DOHH2 (cell line): ENCODE results near the gene BATF2.
A peak's percentile ranks its signal among the peaks of the same experiment; 100 is the strongest.

Experiments used
- H3F3A ChIP-seq: fragments of 200-600 bp; sonication (generic), shearing (Covaris generic); 2 replicates; pipeline ENCODE4 v1.6.0; 2016; ENCODE audit warnings: antibody characterized with exemption, mild to moderate bottlenecking; ENCODE audit not compliant: control insufficient read depth, insufficient read depth
- H3K27ac ChIP-seq: fragments of 200-600 bp; sonication (generic); 2 replicates; pipeline ENCODE4 v1.5.1; 2014; ENCODE audit warnings: low read depth, mild to moderate bottlenecking, low read length, moderate library complexity
- H3K27me3 ChIP-seq: fragments of 200-600 bp; sonication (generic); 2 replicates; pipeline ENCODE4 v1.6.1; 2014; ENCODE audit warnings: mild to moderate bottlenecking, low read length, mixed read lengths; ENCODE audit not compliant: control insufficient read depth
- H3K36me3 ChIP-seq: fragments of 200-600 bp; sonication (generic); 2 replicates; pipeline ENCODE4 v1.6.1; 2014; ENCODE audit warnings: mild to moderate bottlenecking, low read length, moderate library complexity, mixed read lengths; ENCODE audit not compliant: control insufficient read depth
- H3K4me1 ChIP-seq: fragments of 200-600 bp; sonication (generic); 2 replicates; pipeline ENCODE4 v1.6.1; 2014; ENCODE audit warnings: mild to moderate bottlenecking, low read length, mixed read lengths; ENCODE audit not compliant: control insufficient read depth
- H3K4me2 ChIP-seq: fragments of 200-600 bp; sonication (generic); 2 replicates; pipeline ENCODE4 v1.6.0; 2014; ENCODE audit warnings: mild to moderate bottlenecking, low read length, moderate library complexity
- H3K4me3 ChIP-seq: fragments of 200-600 bp; sonication (generic); 2 replicates; pipeline ENCODE4 v1.5.1; 2014; ENCODE audit warnings: mild to moderate bottlenecking, low read length, mixed read lengths
- H3K79me2 ChIP-seq: fragments of 200-600 bp; sonication (generic); 2 replicates; pipeline ENCODE4 v1.6.1; 2014; ENCODE audit warnings: mild to moderate bottlenecking, low read length, mixed read lengths; ENCODE audit not compliant: control insufficient read depth
- H3K9me2 ChIP-seq: fragments of 200-600 bp; sonication (generic); replicated peaks from 2 replicates; pipeline ENCODE4 v1.6.1; 2014; ENCODE audit warnings: mild to moderate bottlenecking, low read length, mixed read lengths; ENCODE audit not compliant: control insufficient read depth
- H3K9me3 ChIP-seq: fragments of 200-600 bp; sonication (generic); 2 replicates; pipeline ENCODE4 v1.6.1; 2014; ENCODE audit warnings: antibody characterized with exemption, low read length, mixed read lengths; ENCODE audit not compliant: control insufficient read depth, insufficient read depth
- H4K20me1 ChIP-seq: fragments of 200-600 bp; sonication (generic); 2 replicates; pipeline ENCODE4 v1.6.0; 2014; ENCODE audit warnings: low read depth, mild to moderate bottlenecking, antibody characterized with exemption, low read length, moderate library complexity; ENCODE audit not compliant: control insufficient read depth, insufficient read depth
- CTCF ChIP-seq: fragments of 200-600 bp; sonication (generic); IDR thresholded peaks from one replicate; pipeline ENCODE4 v1.5.1; 2014; ENCODE audit warnings: antibody characterized with exemption, mild to moderate bottlenecking, low read depth, low read length; ENCODE audit not compliant: poor library complexity, severe bottlenecking
- EZH2phosphoT487 ChIP-seq: fragments of 200-600 bp; sonication (generic); IDR thresholded peaks from 2 replicates; pipeline ENCODE4 v1.6.1; 2017; ENCODE audit warnings: borderline replicate concordance, mild to moderate bottlenecking, antibody characterized with exemption, low read length, moderate library complexity, mixed read lengths

BATF2 gene

GRCh38 chr11:65043881-65044501 lies 47.2 kb upstream of the BATF2 start:
- H3K4me2 ChIP-seq = no peak overlapping the region
- H3K9me3 ChIP-seq = no peaks in the 10 kb centered on the region
- peaks cover 34% of the 10 kb centered on the region for H3K79me2 ChIP-seq
- no peak overlapping the region for H3K4me3 ChIP-seq
- H3K27me3 ChIP-seq = no peaks in the 10 kb centered on the region
- H3F3A ChIP-seq = peaks cover 2% of the 10 kb centered on the region; the same call in 1 of the 2 replicates
- H3K4me1 ChIP-seq = peaks cover 28% of the 10 kb centered on the region
- no peaks in the 10 kb centered on the region for H3K9me2 ChIP-seq
- H3K36me3 ChIP-seq = peaks cover 38% of the 10 kb centered on the region
- no peaks in the 10 kb centered on the region for H4K20me1 ChIP-seq
- no peak overlapping the region for H3K27ac ChIP-seq
- TF ChIP-seq EZH2phosphoT487 (no peak), CTCF (no peak)

GRCh38 chr11:65042891-65043290 lies 46.1 kb upstream of the BATF2 start:
- peak overlapping the region; percentile 61; the same call in 1 of the 2 replicates for H3K4me2 ChIP-seq
- H4K20me1 ChIP-seq = no peaks in the 10 kb centered on the region

GRCh38 chr11:65040847-65041622 lies 44.3 kb upstream of the BATF2 start, which contains the start of gene SAC3D1:
SAC3D1 (plus strand) TSS chr11:65041210; CDS start chr11:65041293, 83 bp downstream.
- Histone ChIP-seq H3K4me2 (peak within 1 kb of the TSS; percentile 61), H3K9me2 (no peaks in the 10 kb centered on the region), H3K9me3 (no peaks in the 10 kb centered on the region), H3K4me1 (peaks cover 35% of the 10 kb centered on the region), H3K27me3 (no peaks in the 10 kb centered on the region), H3K27ac (peak within 1 kb of the TSS; percentile 79), H3K79me2 (peaks cover 34% of the 10 kb centered on the region), H3K4me3 (peak within 1 kb of the TSS; percentile 81), H4K20me1 (no peaks in the 10 kb centered on the region), H3K36me3 (peaks cover 39% of the 10 kb centered on the region), H3F3A (peaks cover 2% of the 10 kb centered on the region; the same call in 1 of the 2 replicates)
- TF ChIP-seq CTCF = no peak

More at GRCh38 chr11:65042891-65043290, 46.1 kb upstream of the BATF2 start:
- Histone ChIP-seq H3K36me3 (peaks cover 44% of the 10 kb centered on the region), H3K4me3 (peak overlapping the region; percentile 81; the same call in 1 of the 2 replicates), H3K27ac (no peak overlapping the region), H3K9me2 (no peaks in the 10 kb centered on the region), H3K9me3 (no peaks in the 10 kb centered on the region), H3K27me3 (no peaks in the 10 kb centered on the region), H3K4me1 (peaks cover 35% of the 10 kb centered on the region), H3K79me2 (peaks cover 34% of the 10 kb centered on the region), H3F3A (peaks cover 2% of the 10 kb centered on the region; the same call in 1 of the 2 replicates)
- no peak for TF ChIP-seq CTCF
- TF ChIP-seq EZH2phosphoT487 = no peak
